Panc1 (cell line): ENCODE measurements around the gene NTN4.

ENCODE experiments used
- CTCF ChIP-seq: fragments of 450-650 bp; IDR thresholded peaks from 2 replicates; pipeline ENCODE4 v1.5.1; 2017; ENCODE audit warnings: mild to moderate bottlenecking
- POLR2AphosphoS5 ChIP-seq: IDR thresholded peaks from 2 replicates; pipeline ENCODE4 v1.6.1; 2012; ENCODE audit warnings: mild to moderate bottlenecking, low read depth, low read length, moderate library complexity
- REST ChIP-seq, 2 experiments: IDR thresholded peaks; 2 replicates each; pipeline ENCODE4 v1.6.1; 2011 to 2012; ENCODE audit warnings: low read depth in 2 of 2, control low read depth in 1 of 2, low read length in 1 of 2, mild to moderate bottlenecking in 1 of 2, moderate library complexity in 1 of 2; ENCODE audit not compliant: insufficient read depth in 1 of 2
- SIN3A ChIP-seq: IDR thresholded peaks from 2 replicates; pipeline ENCODE4 v1.6.1; 2012; ENCODE audit warnings: low read depth, mild to moderate bottlenecking, low read length, moderate library complexity, borderline replicate concordance; ENCODE audit not compliant: insufficient read depth
- TCF7L2 ChIP-seq: IDR thresholded peaks from 2 replicates; pipeline ENCODE4 v1.6.1; 2011; ENCODE audit warnings: mild to moderate bottlenecking, low read depth, low read length, inconsistent platforms

DNA sequence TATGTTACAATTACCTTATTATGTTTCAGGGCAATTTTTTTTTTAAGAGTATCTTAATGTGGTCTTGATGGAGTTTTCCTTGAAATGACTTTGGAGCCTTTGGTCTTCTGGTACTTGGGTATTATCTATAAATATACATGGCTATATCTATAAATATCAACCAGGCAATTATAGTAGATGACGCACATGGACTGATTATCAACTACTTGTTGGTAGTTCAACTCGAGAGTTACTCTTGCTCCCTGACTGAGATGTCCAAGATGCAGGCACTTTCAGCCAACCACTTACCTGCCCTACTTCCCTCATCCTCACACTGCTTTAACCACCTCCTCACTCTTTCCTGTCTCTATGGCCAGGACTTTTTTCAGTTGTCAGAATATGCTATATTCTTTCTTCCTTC lies 85.4 kb downstream of the NTN4 start:
- no peak for TF ChIP-seq CTCF
- no peak for TF ChIP-seq TCF7L2
- no peak for TF ChIP-seq SIN3A
- no peak for TF ChIP-seq REST (IDR thresholded peaks at IDR 0.05; ENCODE audit: insufficient read depth in 1 of 2, low read depth in 2 of 2, low read length in 1 of 2)
- no peak for TF ChIP-seq POLR2AphosphoS5
